T-cell (primary cell): ENCODE data around the gene EML4. TPM values are rescaled to one million over a fixed set of nuclear protein-coding genes. Genes with fewer than 3 reads are reported as not detected.

Experiments used
- ATAC-seq, 4 experiments: fragments of 200-7000 bp in 3 of 4; fragments of 150-1000 bp in 1 of 4; cut with Tn5 transposase; replicated peaks in 1 of 4; 1 replicate in 3 of 4; 2 replicates in 1 of 4; pipeline ENCODE4 v1.10.0; 2021; ENCODE audit warnings: moderate library complexity in 3 of 4, mild to moderate bottlenecking in 2 of 4, moderate number of reproducible peaks in 1 of 4
- CTCF ChIA-PET, 2 donors: fragments of 300-600 bp; sonication (Branson Sonifier 250); formaldehyde crosslinking; loops; one replicate each; lab custom pipeline; 2022; ENCODE audit warnings: antibody characterized with exemption in 2 of 2; lab: Charles Lee
- POLR2A ChIA-PET, 2 donors: fragments of 300-600 bp; sonication (Branson Sonifier 250); formaldehyde crosslinking; loops; one replicate each; lab custom pipeline; 2022; ENCODE audit warnings: antibody characterized with exemption in 2 of 2; lab: Charles Lee
- DNase-seq, 35 experiments: peaks; one replicate each; pipeline versions ENCODE4 v3.0.0 to v3.0.0-alpha.2; 2013 to 2023
- H3K27ac ChIP-seq: one replicate; pipeline ENCODE4 v1.5.1; 2013; ENCODE audit warnings: low read length
- H3K27me3 ChIP-seq, 2 experiments: replicated peaks in 1 of 2; 1 replicate in 1 of 2; 2 replicates in 1 of 2; pipeline versions ENCODE4 v1.6.1 to v1.7.0; 2013; ENCODE audit warnings: low read length in 1 of 2, mixed read lengths in 1 of 2; ENCODE audit not compliant: control insufficient read depth in 2 of 2, insufficient read depth in 2 of 2; ENCODE audit errors: extremely low read depth in 1 of 2
- H3K36me3 ChIP-seq, 2 donors: 1 replicate in 1 of 2; 2 replicates in 1 of 2; pipeline versions ENCODE4 v1.6.1 to v1.7.0; 2013; ENCODE audit warnings: low read length in 1 of 2; ENCODE audit not compliant: control insufficient read depth in 2 of 2, insufficient read depth in 1 of 2; ENCODE audit errors: extremely low read depth in 1 of 2
- H3K4me1 ChIP-seq, 2 experiments: 1 replicate in 1 of 2; 2 replicates in 1 of 2; pipeline versions ENCODE4 v1.6.1 to v1.7.0; 2013; ENCODE audit warnings: low read length in 2 of 2, mixed read lengths in 1 of 2; ENCODE audit not compliant: insufficient read depth in 2 of 2, control insufficient read depth in 1 of 2; ENCODE audit errors: extremely low read depth in 1 of 2
- H3K4me3 ChIP-seq, 2 donors: 1 replicate in 1 of 2; 2 replicates in 1 of 2; pipeline versions ENCODE4 v1.5.1 to v1.7.0; 2013; ENCODE audit warnings: mild to moderate bottlenecking in 2 of 2, low read length in 1 of 2, moderate library complexity in 1 of 2; ENCODE audit not compliant: control insufficient read depth in 1 of 2; ENCODE audit errors: extremely low read depth in 1 of 2
- H3K9me3 ChIP-seq: 2 replicates; pipeline ENCODE4 v1.7.0; 2013
- H3K27ac Mint-ChIP-seq, 2 donors: one replicate each; pipeline ENCODE4 v1.8.0; 2020 to 2021; ENCODE audit warnings: mild to moderate bottlenecking in 2 of 2, mixed read lengths in 2 of 2
- H3K27me3 Mint-ChIP-seq, 2 donors: one replicate each; pipeline ENCODE4 v1.8.0; 2021 to 2022; ENCODE audit warnings: mixed read lengths in 2 of 2
- H3K36me3 Mint-ChIP-seq: one replicate; pipeline ENCODE4 v1.8.0; 2021; ENCODE audit warnings: mixed read lengths
- H3K4me1 Mint-ChIP-seq, 3 donors: one replicate each; pipeline ENCODE4 v1.8.0; 2020 to 2022; ENCODE audit warnings: mixed read lengths in 3 of 3, mild to moderate bottlenecking in 1 of 3
- H3K4me3 Mint-ChIP-seq, 3 donors: one replicate each; pipeline ENCODE4 v1.8.0; 2020 to 2022; ENCODE audit warnings: mild to moderate bottlenecking in 3 of 3, mixed read lengths in 3 of 3, moderate library complexity in 3 of 3
- H3K9me3 Mint-ChIP-seq, 3 donors: one replicate each; pipeline ENCODE4 v1.8.0; 2020 to 2022; ENCODE audit warnings: mixed read lengths in 3 of 3
- WGBS: methylation state at CpG from one replicate; pipeline ENCODE4 v1.1.5; 2013; ENCODE audit warnings: missing lambda C conversion rate; ENCODE audit not compliant: insufficient coverage; 5-methylcytosine and 5-hydroxymethylcytosine counted together
- total RNA-seq, 35 experiments: library from RNA in 6 of 35; stranded (reverse) in 6 of 35; fragments of 120-200 nt in 1 of 35; gene quantifications; one replicate each; pipeline versions ENCODE4 v1.2.1 to v1.2.4 and lab custom pipeline; 2013 to 2026

EML4 gene, protein sequence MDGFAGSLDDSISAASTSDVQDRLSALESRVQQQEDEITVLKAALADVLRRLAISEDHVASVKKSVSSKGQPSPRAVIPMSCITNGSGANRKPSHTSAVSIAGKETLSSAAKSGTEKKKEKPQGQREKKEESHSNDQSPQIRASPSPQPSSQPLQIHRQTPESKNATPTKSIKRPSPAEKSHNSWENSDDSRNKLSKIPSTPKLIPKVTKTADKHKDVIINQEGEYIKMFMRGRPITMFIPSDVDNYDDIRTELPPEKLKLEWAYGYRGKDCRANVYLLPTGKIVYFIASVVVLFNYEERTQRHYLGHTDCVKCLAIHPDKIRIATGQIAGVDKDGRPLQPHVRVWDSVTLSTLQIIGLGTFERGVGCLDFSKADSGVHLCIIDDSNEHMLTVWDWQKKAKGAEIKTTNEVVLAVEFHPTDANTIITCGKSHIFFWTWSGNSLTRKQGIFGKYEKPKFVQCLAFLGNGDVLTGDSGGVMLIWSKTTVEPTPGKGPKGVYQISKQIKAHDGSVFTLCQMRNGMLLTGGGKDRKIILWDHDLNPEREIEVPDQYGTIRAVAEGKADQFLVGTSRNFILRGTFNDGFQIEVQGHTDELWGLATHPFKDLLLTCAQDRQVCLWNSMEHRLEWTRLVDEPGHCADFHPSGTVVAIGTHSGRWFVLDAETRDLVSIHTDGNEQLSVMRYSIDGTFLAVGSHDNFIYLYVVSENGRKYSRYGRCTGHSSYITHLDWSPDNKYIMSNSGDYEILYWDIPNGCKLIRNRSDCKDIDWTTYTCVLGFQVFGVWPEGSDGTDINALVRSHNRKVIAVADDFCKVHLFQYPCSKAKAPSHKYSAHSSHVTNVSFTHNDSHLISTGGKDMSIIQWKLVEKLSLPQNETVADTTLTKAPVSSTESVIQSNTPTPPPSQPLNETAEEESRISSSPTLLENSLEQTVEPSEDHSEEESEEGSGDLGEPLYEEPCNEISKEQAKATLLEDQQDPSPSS
- total RNA-seq (100 to 1,000 TPM; 101 to 223 (median 123) TPM), total RNA-seq (lab: John Stamatoyannopoulos, UW) (164 to 675 (median 378) reads per million in 29 experiments)
- total RNA-seq (2013) = 138 TPM

- H3K27me3 Mint-ChIP-seq = no peaks in the 10 kb centered on the region
- H3K27ac ChIP-seq = peak within 1 kb of the TSS; percentile 91
- no peaks in the 10 kb centered on the region for H3K9me3 Mint-ChIP-seq
- under 1% methylated on average over 88 of the region's 88 CpGs for WGBS
- H3K27ac Mint-ChIP-seq = peak within 1 kb of the TSS; percentile 61 to 82
- ATAC-seq (peak; percentile 90 to 94 (median 92)), DNase-seq (peak; percentile 67 to 94 (median 83))
- POLR2A ChIA-PET = interaction anchor here in 1 of 2 donors (0.5 to 6.0 kb wide), 5 partner anchors 34 to 1057 kb away, joined by 3 to 32 read pairs (median 6); partner anchors contain the start of gene ZFP36L2
- H3K27me3 ChIP-seq = no peaks in the 10 kb centered on the region
- CTCF ChIA-PET = interaction anchor here in 1 of 2 donors (0.6 kb wide), 1 partner anchor 117 kb away, joined by 3 read pairs; no protein-coding TSS in a partner anchor
- no peak within 1 kb of the TSS for H3K4me3 Mint-ChIP-seq
- peak within 1 kb of the TSS; percentile 71 to 97 for H3K4me3 ChIP-seq
- H3K4me1 ChIP-seq = peaks cover 16 to 34% of the 10 kb centered on the region in 2 experiments
- H3K4me1 Mint-ChIP-seq = peaks cover 9 to 15% (median 14%) of the 10 kb centered on the region in 3 donors
- H3K36me3 ChIP-seq = no peaks in the 10 kb centered on the region
- H3K9me3 ChIP-seq = no peaks in the 10 kb centered on the region
- H3K36me3 Mint-ChIP-seq = peaks cover 7% of the 10 kb centered on the region
Observed at GRCh38 chr2:42169100-42169873, at the start of gene EML4. Gene EML4, plus strand, starts transcription at chr2:42169353. Its CDS starts 259 bp downstream, at chr2:42169612.

DNA sequence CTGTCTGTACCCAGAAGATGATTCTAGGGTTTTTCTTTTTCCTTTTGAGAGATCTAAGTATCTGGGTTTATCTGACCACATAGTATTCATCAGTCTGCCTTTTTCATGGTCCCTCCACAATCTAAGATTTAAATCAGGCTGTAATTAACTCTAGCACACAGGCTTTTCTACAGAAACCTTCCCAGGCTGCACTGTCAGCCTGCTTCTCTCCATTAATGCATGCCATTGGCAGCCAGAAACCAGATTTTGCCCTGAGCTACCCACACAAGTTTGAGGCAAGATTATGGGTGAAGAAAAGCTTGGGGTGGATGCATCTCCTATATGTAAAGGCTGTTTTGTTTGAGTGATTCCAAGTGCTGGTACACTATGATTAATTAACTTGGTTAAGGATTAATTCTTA lies 45.7 kb upstream of the EML4 start:
- H3K27ac Mint-ChIP-seq = peak overlapping the region; percentile 81 to 82
- Histone ChIP-seq H3K9me3 (no peaks in the 10 kb centered on the region), H3K36me3 (no peaks in the 10 kb centered on the region), H3K27ac (peak overlapping the region; percentile 92), H3K4me3 (no peak overlapping the region), H3K4me1 (peaks cover 51 to 52% of the 10 kb centered on the region in 2 experiments), H3K27me3 (no peaks in the 10 kb centered on the region)
- POLR2A ChIA-PET = interaction anchor here (0.6 to 1.3 kb wide), 5 partner anchors 10 to 163 kb away, joined by 3 to 12 read pairs (median 4); no protein-coding TSS in a partner anchor
- CTCF ChIA-PET = interaction anchor here (0.6 to 2.5 kb wide), 8 partner anchors 10 to 67 kb away, joined by 3 to 20 read pairs (median 4); no protein-coding TSS in a partner anchor
- peak in 1 of 4 experiments; percentile 2 for ATAC-seq
- H3K36me3 Mint-ChIP-seq = no peaks in the 10 kb centered on the region
- peak in 1 of 35 experiments; percentile 38 for DNase-seq
- peaks cover 54 to 74% (median 57%) of the 10 kb centered on the region in 3 donors for H3K4me1 Mint-ChIP-seq
- no peaks in the 10 kb centered on the region for H3K27me3 Mint-ChIP-seq
- H3K9me3 Mint-ChIP-seq = peaks cover 0 to 4% (median 0%) of the 10 kb centered on the region in 3 donors
- peak overlapping the region in 2 of 3 donors; percentile 7 to 42 for H3K4me3 Mint-ChIP-seq

DNA sequence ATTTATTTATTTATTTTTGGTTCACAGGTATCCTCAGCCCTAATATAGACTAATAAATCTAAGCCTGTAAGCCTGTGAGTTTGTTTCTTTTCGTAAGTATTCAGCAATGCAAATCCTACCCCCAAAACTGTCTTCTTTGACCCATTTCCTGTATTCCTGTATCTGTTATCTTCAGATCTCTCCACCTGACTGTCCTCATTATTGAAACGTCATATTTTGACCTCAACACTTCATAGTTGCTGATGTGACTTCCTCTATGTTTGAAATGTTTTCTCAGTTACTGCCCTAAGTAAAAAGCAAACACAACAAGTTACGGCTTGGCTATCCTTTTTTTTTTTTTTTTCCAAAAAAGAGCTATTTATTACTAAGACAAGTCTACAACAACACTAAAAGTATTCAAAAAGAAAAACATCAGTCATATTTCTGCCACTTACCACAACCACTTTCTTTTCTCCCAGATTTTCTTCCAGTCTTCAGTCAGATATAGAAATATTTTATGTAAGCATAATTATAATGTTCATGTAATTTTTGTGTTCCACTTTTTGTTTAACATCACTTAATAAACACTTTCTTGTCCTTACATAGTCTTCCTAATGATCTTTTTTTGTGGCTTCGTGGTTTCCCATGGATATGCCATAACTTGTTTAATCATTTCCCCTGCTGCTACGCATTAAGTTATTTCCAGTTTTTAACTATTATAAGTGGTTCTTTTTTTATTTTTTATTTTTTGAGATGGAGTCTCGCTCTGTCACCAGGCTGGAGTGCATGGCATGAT lies 45.0 kb upstream of the EML4 start:
- Histone ChIP-seq H3K36me3 (no peaks in the 10 kb centered on the region), H3K27me3 (no peaks in the 10 kb centered on the region), H3K4me3 (no peak overlapping the region), H3K9me3 (no peaks in the 10 kb centered on the region), H3K27ac (peak overlapping the region; percentile 92), H3K4me1 (peaks cover 56 to 59% of the 10 kb centered on the region in 2 experiments)
- WGBS = no CpG with 5 or more reads among the region's 6 CpGs
- H3K27ac Mint-ChIP-seq = peak overlapping the region; percentile 68 to 82
- H3K36me3 Mint-ChIP-seq = no peaks in the 10 kb centered on the region
- peak; percentile 20 to 76 (median 51) for ATAC-seq
- peaks cover 58 to 74% (median 60%) of the 10 kb centered on the region in 3 donors for H3K4me1 Mint-ChIP-seq
- peak in 3 of 35 experiments; percentile 27 to 83 (median 39) for DNase-seq
- peaks cover 0 to 4% (median 0%) of the 10 kb centered on the region in 3 donors for H3K9me3 Mint-ChIP-seq
- H3K4me3 Mint-ChIP-seq = peak overlapping the region; percentile 2 to 42 (median 40)
- ChIA-PET CTCF (interaction anchor here (0.6 to 2.5 kb wide), 15 partner anchors 9 to 254 kb away, joined by 3 to 20 read pairs (median 4); no protein-coding TSS in a partner anchor), POLR2A (interaction anchor here (0.6 to 2.4 kb wide), 21 partner anchors 9 to 1051 kb away, joined by 3 to 33 read pairs (median 4); no protein-coding TSS in a partner anchor)
- no peaks in the 10 kb centered on the region for H3K27me3 Mint-ChIP-seq

DNA sequence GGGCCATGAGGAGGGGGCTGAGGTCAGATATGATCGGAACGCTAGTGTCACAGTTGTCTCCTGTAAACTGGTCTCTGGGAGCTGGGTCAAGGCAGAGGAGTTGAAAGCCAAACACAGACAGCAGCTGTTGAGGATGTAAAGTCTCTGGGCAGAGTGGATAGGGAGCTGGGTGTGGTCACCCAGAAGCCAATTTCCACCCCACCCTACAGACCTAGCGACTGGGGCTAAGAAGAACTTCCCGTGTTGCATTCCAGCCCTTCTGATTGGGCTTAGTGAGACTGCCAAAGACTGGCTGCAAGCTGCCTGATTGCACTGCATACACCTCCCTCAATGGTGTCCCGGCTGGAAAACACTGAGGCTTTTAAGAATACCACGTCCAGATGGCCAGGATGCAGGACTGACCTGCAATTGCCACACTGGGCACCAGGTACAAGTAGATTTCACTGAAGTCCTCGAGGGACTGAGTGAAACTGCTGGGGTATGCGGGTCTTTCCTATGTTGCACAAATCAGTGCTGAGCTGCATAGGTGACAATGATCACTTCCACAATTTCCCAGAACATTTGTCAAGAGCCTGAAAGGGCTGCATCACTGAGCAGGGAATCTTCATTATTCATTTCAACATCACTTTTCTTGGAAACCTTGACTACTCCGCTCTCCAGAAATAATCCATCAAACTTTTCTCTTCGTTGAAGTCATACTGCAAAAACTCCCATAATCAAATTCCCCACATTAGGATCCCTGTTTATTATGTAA lies 43.1 kb upstream of the EML4 start:
- H3K27ac ChIP-seq = peak overlapping the region; percentile 92
- H3K27me3 ChIP-seq = no peaks in the 10 kb centered on the region
- H3K4me3 ChIP-seq = no peak overlapping the region
- CTCF ChIA-PET = interaction anchor here (0.6 to 2.7 kb wide), 5 partner anchors 15 to 46 kb away, joined by 3 to 12 read pairs (median 3); no protein-coding TSS in a partner anchor
- no peaks in the 10 kb centered on the region for H3K36me3 ChIP-seq
- Mint-ChIP-seq H3K27me3 (no peaks in the 10 kb centered on the region), H3K4me1 (peaks cover 75 to 87% (median 78%) of the 10 kb centered on the region in 3 donors), H3K27ac (peak overlapping the region; percentile 99), H3K36me3 (no peaks in the 10 kb centered on the region), H3K9me3 (peaks cover 0 to 4% (median 0%) of the 10 kb centered on the region in 3 donors), H3K4me3 (peak overlapping the region in 2 of 3 donors; percentile 29 to 79)
- ATAC-seq (no peak), DNase-seq (no peak)
- H3K9me3 ChIP-seq = no peaks in the 10 kb centered on the region
- POLR2A ChIA-PET = interaction anchor here (0.6 to 2.4 kb wide), 3 partner anchors 21 to 103 kb away, joined by 3 to 14 read pairs (median 12); no protein-coding TSS in a partner anchor
- peaks cover 70 to 75% of the 10 kb centered on the region in 2 experiments for H3K4me1 ChIP-seq
- WGBS = 85% methylated on average over 6 of the region's 10 CpGs
